Activated CD4-positive, alpha-beta T cell treated with anti-CD3 and anti-CD28 coated beads for 24 hours (primary cell): ENCODE results near the gene PTER.
A peak's percentile ranks its signal among the peaks of the same experiment; 100 is the strongest.

Experiments
- DNase-seq, 2 donors: peaks; one replicate each; pipeline ENCODE4 v3.0.0-alpha.2; 2020; ENCODE audit warnings: low read depth in 2 of 2

PTER gene

GRCh38 chr10:16436758-16437539, at the start of gene PTER:
TSS of gene PTER (plus strand) at chr10:16437010. CDS start at chr10:16484385, 47,375 bp downstream.
- DNase-seq: peak; percentile 98 to 99

GRCh38 chr10:16392531-16393069, 44.2 kb upstream of the PTER start:
- no peak for DNase-seq

- DNase-seq: no peak
Observed at GRCh38 chr10:16393271-16393858, 43.4 kb upstream of the PTER start.

- no peak for DNase-seq
Observed at GRCh38 chr10:16401416-16401815, 35.4 kb upstream of the PTER start.

GRCh38 chr10:16408379-16408778, 28.4 kb upstream of the PTER start:
- no peak for DNase-seq

GRCh38 chr10:16417341-16417740, 19.5 kb upstream of the PTER start:
- no peak for DNase-seq

GRCh38 chr10:16423599-16423998, 13.2 kb upstream of the PTER start:
- no peak for DNase-seq

GRCh38 chr10:16425449-16425848, 11.4 kb upstream of the PTER start:
- no peak for DNase-seq

- no peak for DNase-seq
Observed at GRCh38 chr10:16429539-16429938, 7.3 kb upstream of the PTER start.

GRCh38 chr10:16436367-16436757, 448 bp upstream of the PTER start:
- peak in 1 of 2 donors; percentile 4 for DNase-seq

- no peak for DNase-seq
Observed at GRCh38 chr10:16437540-16437894, 707 bp downstream of the PTER start.

- DNase-seq: no peak
Observed at GRCh38 chr10:16439295-16439694, 2.5 kb downstream of the PTER start.

GRCh38 chr10:16440396-16441133, 3.8 kb downstream of the PTER start:
- DNase-seq: no peak

GRCh38 chr10:16441173-16441840, 4.5 kb downstream of the PTER start:
- DNase-seq: no peak

- DNase-seq: no peak
Observed at GRCh38 chr10:16442914-16443313, 6.1 kb downstream of the PTER start.

GRCh38 chr10:16445770-16446469, 9.1 kb downstream of the PTER start:
- no peak for DNase-seq

GRCh38 chr10:16449454-16449853, 12.6 kb downstream of the PTER start:
- DNase-seq: no peak

- DNase-seq: no peak
Observed at GRCh38 chr10:16458166-16458955, 21.6 kb downstream of the PTER start.

- DNase-seq: no peak
Observed at GRCh38 chr10:16459423-16459939, 22.7 kb downstream of the PTER start.

- no peak for DNase-seq
Observed at GRCh38 chr10:16466001-16466400, 29.2 kb downstream of the PTER start.
